Uterus (tissue), 2 donors: ENCODE data around the gene BABAM2.

ENCODE experiments used
- POLR2A ChIP-seq, 2 donors: fragments of 450-650 bp; IDR thresholded peaks; one replicate each; pipeline ENCODE4 v1.6.1; 2016; ENCODE audit warnings: antibody characterized with exemption in 2 of 2, mild to moderate bottlenecking in 1 of 2, moderate library complexity in 1 of 2
- TF ChIP-seq, protein P1 (sequence below), 4 experiments: fragments of 200-600 bp in 2 of 4; fragments of 450-650 bp in 2 of 4; sonication (generic) in 2 of 4; IDR thresholded peaks; one replicate each; pipeline ENCODE4 v1.5.1; 2016 to 2019; ENCODE audit warnings: antibody characterized with exemption in 4 of 4, mild to moderate bottlenecking in 2 of 4, moderate library complexity in 1 of 4

DNA sequence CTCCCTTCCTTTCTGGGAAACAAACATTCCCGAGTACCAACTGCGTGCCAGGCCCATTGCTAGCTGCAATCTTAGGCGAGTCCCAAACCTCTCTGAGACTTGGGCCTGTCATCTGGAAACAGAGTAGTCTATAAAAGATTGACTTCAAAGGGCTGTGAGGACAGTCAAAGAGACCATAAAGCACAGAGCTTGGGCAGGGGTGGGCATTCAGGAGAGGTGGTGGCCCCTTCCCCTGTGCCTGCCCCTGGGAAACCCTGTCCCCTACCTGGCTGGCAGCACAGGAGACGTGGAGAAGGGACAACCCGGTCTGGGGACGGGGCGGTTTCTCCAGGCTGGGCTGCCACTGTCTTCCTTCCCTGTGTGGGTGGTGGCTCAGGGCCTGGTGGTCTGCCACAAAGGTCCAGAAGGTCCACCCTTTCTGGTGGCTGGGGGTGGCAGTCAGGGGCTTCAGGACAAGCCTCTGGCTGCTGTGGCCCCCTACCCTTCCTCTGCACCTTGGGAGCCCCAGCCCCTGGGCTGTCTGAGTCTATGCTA, 468.2 kb downstream of the BABAM2 start:
- TF ChIP-seq, protein P1, sequence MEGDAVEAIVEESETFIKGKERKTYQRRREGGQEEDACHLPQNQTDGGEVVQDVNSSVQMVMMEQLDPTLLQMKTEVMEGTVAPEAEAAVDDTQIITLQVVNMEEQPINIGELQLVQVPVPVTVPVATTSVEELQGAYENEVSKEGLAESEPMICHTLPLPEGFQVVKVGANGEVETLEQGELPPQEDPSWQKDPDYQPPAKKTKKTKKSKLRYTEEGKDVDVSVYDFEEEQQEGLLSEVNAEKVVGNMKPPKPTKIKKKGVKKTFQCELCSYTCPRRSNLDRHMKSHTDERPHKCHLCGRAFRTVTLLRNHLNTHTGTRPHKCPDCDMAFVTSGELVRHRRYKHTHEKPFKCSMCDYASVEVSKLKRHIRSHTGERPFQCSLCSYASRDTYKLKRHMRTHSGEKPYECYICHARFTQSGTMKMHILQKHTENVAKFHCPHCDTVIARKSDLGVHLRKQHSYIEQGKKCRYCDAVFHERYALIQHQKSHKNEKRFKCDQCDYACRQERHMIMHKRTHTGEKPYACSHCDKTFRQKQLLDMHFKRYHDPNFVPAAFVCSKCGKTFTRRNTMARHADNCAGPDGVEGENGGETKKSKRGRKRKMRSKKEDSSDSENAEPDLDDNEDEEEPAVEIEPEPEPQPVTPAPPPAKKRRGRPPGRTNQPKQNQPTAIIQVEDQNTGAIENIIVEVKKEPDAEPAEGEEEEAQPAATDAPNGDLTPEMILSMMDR (IDR thresholded peaks at IDR 0.05), result no peak
- TF ChIP-seq POLR2A (IDR thresholded peaks at IDR 0.05), result no peak
